Osteoblast (primary cell): ENCODE measurements around the gene ZNF599. TPM values are rescaled to one million over a fixed set of nuclear protein-coding genes. Genes with fewer than 3 reads are reported as not detected.

ENCODE experiments used
- DNase-seq: peaks from one replicate; pipeline ENCODE4 v3.0.0; 2011; ENCODE audit warnings: low spot score, mixed read lengths; ENCODE audit not compliant: insufficient read length; ENCODE audit errors: missing footprints
- H2AFZ ChIP-seq: 2 replicates; pipeline ENCODE4 v1.6.0; 2011; ENCODE audit warnings: mild to moderate bottlenecking, low read length
- H3K27ac ChIP-seq: 2 replicates; pipeline ENCODE4 v1.5.1; 2011; ENCODE audit warnings: mild to moderate bottlenecking, low read depth, low read length, moderate library complexity
- H3K27me3 ChIP-seq: 2 replicates; pipeline ENCODE4 v1.6.0; 2012; ENCODE audit warnings: mild to moderate bottlenecking, control low read depth, inconsistent platforms, low read length, moderate library complexity; ENCODE audit not compliant: insufficient read depth
- H3K36me3 ChIP-seq: 2 replicates; pipeline ENCODE4 v1.5.1; 2011; ENCODE audit warnings: mild to moderate bottlenecking, low read length, control low read depth, moderate library complexity; ENCODE audit not compliant: insufficient read depth
- H3K4me1 ChIP-seq: 2 replicates; pipeline ENCODE4 v1.5.1; 2011; ENCODE audit warnings: mild to moderate bottlenecking, low read length, control low read depth, moderate library complexity; ENCODE audit not compliant: insufficient read depth
- H3K4me2 ChIP-seq: 2 replicates; pipeline ENCODE4 v1.6.0; 2011; ENCODE audit warnings: mild to moderate bottlenecking, low read length; ENCODE audit not compliant: insufficient read depth
- H3K4me3 ChIP-seq: fragments of 200-600 bp; sonication (generic); 3 replicates; pipeline ENCODE4 v1.5.1; 2012; ENCODE audit warnings: mild to moderate bottlenecking, low read length, inconsistent platforms; ENCODE audit not compliant: insufficient read depth
- H3K79me2 ChIP-seq: 2 replicates; pipeline ENCODE4 v1.6.0; 2012; ENCODE audit warnings: mild to moderate bottlenecking, low read length, control low read depth, inconsistent platforms; ENCODE audit not compliant: insufficient read depth
- H3K9me3 ChIP-seq: 2 replicates; pipeline ENCODE4 v1.5.1; 2011; ENCODE audit warnings: low read depth, low read length, control low read depth
- H4K20me1 ChIP-seq: 2 replicates; pipeline ENCODE4 v1.6.0; 2012; ENCODE audit warnings: mild to moderate bottlenecking, low read length, control low read depth; ENCODE audit not compliant: insufficient read depth
- CTCF ChIP-seq: IDR thresholded peaks from 2 replicates; pipeline ENCODE4 v1.5.1; 2011; ENCODE audit warnings: mild to moderate bottlenecking, low read depth, low read length, moderate library complexity; ENCODE audit errors: extremely low read depth
- total RNA-seq: library from RNA; depleted of rRNA; stranded (reverse); fragments of >200 nt; gene quantifications from 2 replicates; pipeline ENCODE4 v1.2.3, GENCODE V29; 2012

The ZNF599 gene
- 5.3 and 8.0 TPM in 2 replicates for total RNA-seq

GRCh38 chr19:34772697-34773554, at the start of gene ZNF599:
TSS of gene ZNF599 (minus strand) at chr19:34773215. CDS start at chr19:34772841, 374 bp downstream.
- peaks cover 16% of the 10 kb centered on the region for H3K79me2 ChIP-seq
- H4K20me1 ChIP-seq, result no peaks in the 10 kb centered on the region
- peak within 1 kb of the TSS; percentile 95 for H3K4me3 ChIP-seq
- TF ChIP-seq CTCF, result no peak
- DNase-seq, result peak; percentile 94
- H3K9me3 ChIP-seq, result peaks cover 2% of the 10 kb centered on the region
- H3K27ac ChIP-seq, result peak within 1 kb of the TSS; percentile 80
- H3K4me2 ChIP-seq, result peak within 1 kb of the TSS; percentile 96
- peak within 1 kb of the TSS; percentile 99 for H2AFZ ChIP-seq
- H3K4me1 ChIP-seq, result peaks cover 6% of the 10 kb centered on the region
- peaks cover 14% of the 10 kb centered on the region for H3K36me3 ChIP-seq
- H3K27me3 ChIP-seq, result no peaks in the 10 kb centered on the region

DNA sequence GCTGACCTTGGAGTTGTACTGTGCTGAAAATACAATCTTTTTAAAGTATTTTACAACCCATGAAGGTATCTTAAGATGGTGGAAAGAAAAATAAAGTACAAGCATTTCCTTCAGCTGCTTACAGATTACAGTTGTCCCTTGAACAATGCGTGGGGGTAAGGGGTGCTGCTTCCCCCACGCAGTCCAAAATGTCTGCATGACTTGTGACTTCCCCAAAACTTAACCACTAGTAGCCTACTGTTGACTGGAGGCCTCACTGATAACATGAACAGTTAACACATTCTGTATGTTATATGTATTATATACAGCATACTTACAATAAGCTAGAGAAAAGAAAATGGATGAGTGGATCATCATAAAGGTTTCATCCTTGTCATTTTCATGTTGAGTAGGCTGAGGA, 45.3 kb upstream of the ZNF599 start:
- Histone ChIP-seq H3K4me3 (no peak overlapping the region), H3K4me1 (no peaks in the 10 kb centered on the region), H3K27ac (no peak overlapping the region), H3K4me2 (no peak overlapping the region), H3K36me3 (no peaks in the 10 kb centered on the region), H3K9me3 (no peaks in the 10 kb centered on the region), H3K79me2 (no peaks in the 10 kb centered on the region), H4K20me1 (no peaks in the 10 kb centered on the region), H3K27me3 (no peaks in the 10 kb centered on the region), H2AFZ (no peak overlapping the region)
- DNase-seq, result no peak
- no peak for TF ChIP-seq CTCF

DNA sequence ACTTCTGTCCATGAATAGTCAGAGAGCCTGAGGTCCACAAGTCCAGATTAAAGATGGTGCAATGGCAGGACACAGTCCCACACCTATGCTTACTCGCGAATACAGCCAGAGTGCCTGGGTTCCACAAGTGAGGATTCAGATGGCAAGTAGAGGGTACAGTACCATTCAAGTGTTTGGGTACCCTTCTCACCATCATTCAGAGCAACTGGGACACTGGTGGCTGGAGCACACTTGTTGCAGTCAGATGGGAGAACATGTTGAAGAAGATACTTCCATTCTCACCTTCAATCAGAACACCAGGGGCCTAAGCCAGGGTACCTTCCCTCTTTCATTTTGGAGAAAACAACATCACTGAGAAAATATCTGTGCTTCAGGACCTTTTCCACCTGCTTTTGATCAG, 43.7 kb upstream of the ZNF599 start:
- no peaks in the 10 kb centered on the region for H4K20me1 ChIP-seq
- no peaks in the 10 kb centered on the region for H3K79me2 ChIP-seq
- no peaks in the 10 kb centered on the region for H3K4me1 ChIP-seq
- H3K27me3 ChIP-seq, result no peaks in the 10 kb centered on the region
- H3K36me3 ChIP-seq, result no peaks in the 10 kb centered on the region
- no peak overlapping the region for H3K4me2 ChIP-seq
- TF ChIP-seq CTCF, result no peak
- H3K9me3 ChIP-seq, result no peaks in the 10 kb centered on the region
- H3K4me3 ChIP-seq, result no peak overlapping the region
- H3K27ac ChIP-seq, result no peak overlapping the region
- DNase-seq, result no peak
- no peak overlapping the region for H2AFZ ChIP-seq

DNA sequence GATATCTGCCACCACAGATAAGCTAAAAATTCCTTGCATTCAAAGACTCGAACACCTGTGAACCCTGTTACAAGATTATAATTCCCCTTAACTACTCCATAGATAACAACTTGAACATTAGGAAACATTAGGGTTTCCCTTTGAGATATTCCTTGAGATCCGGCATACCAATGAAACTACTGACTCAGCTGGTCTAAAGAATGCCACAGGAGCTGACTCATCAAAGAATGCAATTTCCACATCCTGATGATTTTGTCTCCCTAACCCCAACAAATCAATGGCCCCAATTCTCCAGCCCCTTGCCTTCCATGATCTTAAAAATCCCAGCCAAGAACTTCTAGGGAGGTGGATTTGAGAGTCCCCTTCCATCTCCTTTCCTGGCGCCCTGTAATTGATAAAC, 35.6 kb upstream of the ZNF599 start:
- peaks cover 10% of the 10 kb centered on the region for H3K4me1 ChIP-seq
- no peak overlapping the region for H3K27ac ChIP-seq
- no peak for TF ChIP-seq CTCF
- DNase-seq, result peak; percentile 72
- no peaks in the 10 kb centered on the region for H4K20me1 ChIP-seq
- no peaks in the 10 kb centered on the region for H3K36me3 ChIP-seq
- H2AFZ ChIP-seq, result no peak overlapping the region
- H3K79me2 ChIP-seq, result no peaks in the 10 kb centered on the region
- no peak overlapping the region for H3K4me3 ChIP-seq
- H3K9me3 ChIP-seq, result no peaks in the 10 kb centered on the region
- H3K4me2 ChIP-seq, result no peak overlapping the region
- no peaks in the 10 kb centered on the region for H3K27me3 ChIP-seq
